Spleen (tissue), 7 donors: Measurements from ENCODE around the gene PFKL.

Source experiments
- POLR2A ChIP-seq, 3 donors: fragments of 450-650 bp; IDR thresholded peaks; one replicate each; pipeline ENCODE4 v1.5.1; 2017; ENCODE audit warnings: antibody characterized with exemption in 3 of 3, mild to moderate bottlenecking in 1 of 3
- TF ChIP-seq, protein P1 (sequence below), 11 experiments: fragments of 200-600 bp in 7 of 11; fragments of 450-650 bp in 4 of 11; sonication (generic) in 4 of 11; IDR thresholded peaks in 8 of 11; conservative IDR thresholded peaks in 3 of 11; 1 replicate in 7 of 11; 2 replicates in 4 of 11; pipeline versions ENCODE4 v1.4.0 to v1.8.0; 2016 to 2021; ENCODE audit warnings: antibody characterized with exemption in 11 of 11, inconsistent platforms in 4 of 11, mild to moderate bottlenecking in 1 of 11
- donor health status: DM: no; HTN: no; CAD: no; lungs with moderate emphysema.
- donor health status: DM: no; HTN: no; CAD: no.
- donor health status: DM: no; HTN: no; CAD: no.

GRCh38 chr21:44318489-44319285 is 18.8 kb downstream of the PFKL start:
- TF ChIP-seq, protein P1, sequence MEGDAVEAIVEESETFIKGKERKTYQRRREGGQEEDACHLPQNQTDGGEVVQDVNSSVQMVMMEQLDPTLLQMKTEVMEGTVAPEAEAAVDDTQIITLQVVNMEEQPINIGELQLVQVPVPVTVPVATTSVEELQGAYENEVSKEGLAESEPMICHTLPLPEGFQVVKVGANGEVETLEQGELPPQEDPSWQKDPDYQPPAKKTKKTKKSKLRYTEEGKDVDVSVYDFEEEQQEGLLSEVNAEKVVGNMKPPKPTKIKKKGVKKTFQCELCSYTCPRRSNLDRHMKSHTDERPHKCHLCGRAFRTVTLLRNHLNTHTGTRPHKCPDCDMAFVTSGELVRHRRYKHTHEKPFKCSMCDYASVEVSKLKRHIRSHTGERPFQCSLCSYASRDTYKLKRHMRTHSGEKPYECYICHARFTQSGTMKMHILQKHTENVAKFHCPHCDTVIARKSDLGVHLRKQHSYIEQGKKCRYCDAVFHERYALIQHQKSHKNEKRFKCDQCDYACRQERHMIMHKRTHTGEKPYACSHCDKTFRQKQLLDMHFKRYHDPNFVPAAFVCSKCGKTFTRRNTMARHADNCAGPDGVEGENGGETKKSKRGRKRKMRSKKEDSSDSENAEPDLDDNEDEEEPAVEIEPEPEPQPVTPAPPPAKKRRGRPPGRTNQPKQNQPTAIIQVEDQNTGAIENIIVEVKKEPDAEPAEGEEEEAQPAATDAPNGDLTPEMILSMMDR (IDR thresholded peaks at IDR 0.05 in 8 of 11, conservative IDR thresholded peaks at IDR 0.05 in 3 of 11), result no peak
- TF ChIP-seq POLR2A (IDR thresholded peaks at IDR 0.05), result no peak
